A549 (cell line): ENCODE results near the gene PRKACG. TPM values are rescaled to one million over a fixed set of nuclear protein-coding genes. Genes with fewer than 3 reads are reported as not detected.

Experiments
- ATAC-seq, 2 experiments: fragments of 200-7000 bp in 1 of 2; fragments of >200 bp in 1 of 2; cut with Nextera tagmentation in 1 of 2; cut with Tn5 transposase in 1 of 2; 3 replicates each; pipeline versions ENCODE4 v1.8.0 to v1.9.1; 2018 to 2020; ENCODE audit warnings: mild to moderate bottlenecking in 1 of 2, moderate library complexity in 1 of 2
- CTCF ChIA-PET: fragments of 300-600 bp; sonication (Branson Sonifier 250); formaldehyde crosslinking; extraction: SDS; loops from one replicate; lab custom pipeline; 2021; ENCODE audit warnings: antibody characterized with exemption, inconsistent platforms; lab: Yijun Ruan, JAX
- POLR2A ChIA-PET: fragments of 350-600 bp; formaldehyde crosslinking; extraction: SDS; loops from one replicate; lab custom pipeline; 2021; ENCODE audit warnings: antibody characterized with exemption, inconsistent platforms; lab: Yijun Ruan, JAX
- DNase-seq, 2 experiments: peaks; one replicate each; pipeline versions ENCODE4 v3.0.0 to v3.0.0-alpha.2; 2011 to 2016; ENCODE audit warnings: low read depth in 1 of 2, low spot score in 1 of 2
- FAIRE-seq: peaks from 2 replicates; lab custom pipeline; 2011; peaks lifted over from hg19 to GRCh38; lab: Jason Lieb, UNC
- H3K27ac ChIP-seq, 2 experiments: fragments of >200 bp; sonication (Bioruptor Twin); formaldehyde crosslinking; 3 replicates each; pipeline ENCODE4 v1.5.1; 2016 to 2017
- H3K4me1 ChIP-seq: fragments of >200 bp; sonication (Bioruptor Twin); formaldehyde crosslinking; 3 replicates; pipeline ENCODE4 v1.6.1; 2016
- H3K4me2 ChIP-seq: fragments of >200 bp; sonication (Bioruptor Twin); formaldehyde crosslinking; 3 replicates; pipeline ENCODE4 v1.6.1; 2016
- H3K4me3 ChIP-seq: fragments of >200 bp; sonication (Bioruptor Twin); formaldehyde crosslinking; 3 replicates; pipeline ENCODE4 v1.5.1; 2016
- H3K9me3 ChIP-seq: fragments of >200 bp; sonication (Bioruptor Twin); formaldehyde crosslinking; 3 replicates; pipeline ENCODE4 v1.6.1; 2016
- ATOH8 ChIP-seq: fragments of 250-450 bp; sonication (Bioruptor Pico); IDR thresholded peaks from 2 replicates; pipeline ENCODE4 v1.5.0; 2020; ENCODE audit warnings: low read depth, mild to moderate bottlenecking, moderate library complexity
- BCL3 ChIP-seq: fragments of >200 bp; sonication (Bioruptor Twin); formaldehyde crosslinking; IDR thresholded peaks from 3 replicates; pipeline ENCODE4 v1.6.1; 2016
- BHLHE40 ChIP-seq: IDR thresholded peaks from 2 replicates; pipeline ENCODE4 v1.6.1; 2012; ENCODE audit warnings: low read depth, low read length, inconsistent platforms
- CBX8 ChIP-seq: fragments of 200-600 bp; sonication (generic); IDR thresholded peaks from 2 replicates; pipeline ENCODE4 v1.6.1; 2016
- CHD4 ChIP-seq: fragments of 200-600 bp; sonication (generic); IDR thresholded peaks from 2 replicates; pipeline ENCODE4 v1.6.1; 2016; ENCODE audit warnings: antibody characterized with exemption, mild to moderate bottlenecking, borderline replicate concordance
- ELK1 ChIP-seq: fragments of 150-350 bp; IDR thresholded peaks from 2 replicates; pipeline ENCODE4 v1.6.1; 2014; ENCODE audit warnings: low read depth, mild to moderate bottlenecking, low read length
- EP300 ChIP-seq, 2 experiments: fragments of >200 bp; sonication (Bioruptor Twin); formaldehyde crosslinking; IDR thresholded peaks; 2 replicates in 1 of 2; 3 replicates in 1 of 2; pipeline ENCODE4 v1.6.1; 2016 to 2017
- FOSB ChIP-seq: fragments of 250-450 bp; sonication (Bioruptor Pico); IDR thresholded peaks from 2 replicates; pipeline ENCODE4 v1.5.0; 2020; ENCODE audit warnings: mild to moderate bottlenecking, moderate library complexity
- FOSL2 ChIP-seq, 2 experiments: fragments of 450-650 bp in 1 of 2; fragments of >200 bp in 1 of 2; sonication (Bioruptor Twin) in 1 of 2; formaldehyde crosslinking; IDR thresholded peaks; 2 replicates each; pipeline versions ENCODE4 v1.5.0 to v1.6.1; 2016 to 2020; ENCODE audit warnings: mild to moderate bottlenecking in 1 of 2, moderate library complexity in 1 of 2
- GATA3 ChIP-seq: IDR thresholded peaks from 2 replicates; pipeline ENCODE4 v1.6.1; 2012; ENCODE audit warnings: borderline replicate concordance
- HDAC2 ChIP-seq: fragments of 200-600 bp; sonication (generic); IDR thresholded peaks from 2 replicates; pipeline ENCODE4 v1.6.1; 2016
- HES2 ChIP-seq: fragments of >200 bp; sonication (Bioruptor Twin); formaldehyde crosslinking; IDR thresholded peaks from 2 replicates; pipeline ENCODE4 v1.6.1; 2016
- HEYL ChIP-seq: fragments of 250-450 bp; sonication (Bioruptor Pico); IDR thresholded peaks from 2 replicates; pipeline ENCODE4 v1.8.0; 2021; ENCODE audit warnings: mild to moderate bottlenecking, moderate library complexity
- HOXB5 ChIP-seq: fragments of 250-450 bp; sonication (Bioruptor Pico); IDR thresholded peaks from 2 replicates; pipeline ENCODE4 v1.5.0; 2020; ENCODE audit warnings: mild to moderate bottlenecking, moderate library complexity
- KDM5A ChIP-seq: fragments of 200-600 bp; sonication (generic); IDR thresholded peaks from 2 replicates; pipeline ENCODE4 v1.6.1; 2016; ENCODE audit warnings: antibody characterized with exemption, mild to moderate bottlenecking
- MYC ChIP-seq: IDR thresholded peaks from 2 replicates; pipeline ENCODE4 v1.6.1; 2012; ENCODE audit warnings: mild to moderate bottlenecking, inconsistent platforms, low read length, improper control_type of control experiment, borderline replicate concordance
- NPAS2 ChIP-seq: fragments of 250-450 bp; sonication (Bioruptor Pico); IDR thresholded peaks from 2 replicates; pipeline ENCODE4 v1.8.0; 2022; ENCODE audit warnings: mild to moderate bottlenecking, moderate library complexity, borderline replicate concordance
- POLR2AphosphoS2 ChIP-seq: conservative IDR thresholded peaks from 2 replicates; pipeline ENCODE4 v1.6.1; 2012; ENCODE audit warnings: low read length, improper control_type of control experiment, inconsistent platforms
- RFX5 ChIP-seq: fragments of 450-650 bp; IDR thresholded peaks from 2 replicates; pipeline ENCODE4 v1.7.1; 2014; ENCODE audit warnings: antibody characterized with exemption, mild to moderate bottlenecking, moderate library complexity
- SREBF2 ChIP-seq: fragments of 450-650 bp; IDR thresholded peaks from 2 replicates; pipeline ENCODE4 v1.6.1; 2014; ENCODE audit warnings: mild to moderate bottlenecking, moderate library complexity
- WGBS: methylation state at CpG from one replicate; pipeline ENCODE4 v1.1.6; 2017; ENCODE audit errors: missing lambda C conversion rate; 5-methylcytosine and 5-hydroxymethylcytosine counted together
- polyA minus RNA-seq: library from RNA; depleted of rRNA, polyadenylated mRNA; stranded (reverse); fragments of >200 nt; gene quantifications from 2 replicates; pipeline ENCODE4 v1.2.3, GENCODE V29; 2011; rRNA and poly(A)+ RNA removed
- polyA plus RNA-seq, 4 experiments: library from polyadenylated mRNA; depleted of rRNA in 3 of 4; stranded (reverse); fragments of >200 nt; fragmentation: RNase III in 1 of 4; extraction: RNeasy Plus Mini Kit Qiagen cat#74134 plus additional on column Dnase treatment in 1 of 4; gene quantifications; 2 replicates in 3 of 4; 3 replicates in 1 of 4; pipeline ENCODE4 v1.2.3, GENCODE V29; 2011 to 2017
- TF ChIP-seq, protein P1 (sequence below): fragments of 450-650 bp; IDR thresholded peaks from 2 replicates; pipeline ENCODE4 v1.6.1; 2014; ENCODE audit warnings: antibody characterized with exemption

The PRKACG gene
- polyA plus RNA-seq (2011; rRNA removed) (not detected in 2 replicates), polyA plus RNA-seq (2017; fragmentation: RNase III; extraction: RNeasy Plus Mini Kit Qiagen cat#74134 plus additional on column Dnase treatment) (not detected in 3 replicates), polyA minus RNA-seq (not detected in 2 replicates)
- polyA plus RNA-seq (2012; cell fraction: cytosol; rRNA removed), result not detected in 2 replicates
- polyA plus RNA-seq (2012; cell fraction: nucleus; rRNA removed), result not detected in 2 replicates

DNA sequence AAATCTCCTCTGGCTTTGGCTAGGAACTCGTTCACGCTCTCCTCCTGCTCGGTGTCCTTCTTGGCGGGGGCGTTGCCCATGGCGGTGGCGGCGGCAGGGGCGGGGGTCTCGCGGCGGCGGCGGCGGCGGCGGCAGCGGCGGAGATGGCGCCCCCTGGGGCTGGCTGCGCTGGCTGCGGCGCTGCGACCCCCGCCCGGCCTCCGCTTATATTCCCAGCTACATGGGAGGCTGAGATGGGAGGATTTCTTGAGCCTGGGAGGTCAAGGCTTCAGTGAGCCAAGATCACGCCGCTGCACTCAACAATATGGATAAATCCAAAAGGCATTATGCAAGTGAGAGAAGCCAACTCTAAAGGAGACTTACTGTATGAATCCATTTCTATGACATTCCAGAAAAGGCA is at the start of gene PRKACG:
PRKACG (minus strand) TSS at position 101 of the 400 bp plus-strand sequence; CDS start at position 80, 21 bp downstream.
- no peak for ATAC-seq
- Histone ChIP-seq H3K4me3 (no peak within 1 kb of the TSS), H3K4me1 (no peaks in the 10 kb centered on the region), H3K9me3 (no peaks in the 10 kb centered on the region), H3K27ac (no peak within 1 kb of the TSS), H3K4me2 (no peak within 1 kb of the TSS)
- WGBS, result 72% methylated on average over 17 of the region's 29 CpGs
- CTCF ChIA-PET, result no interaction called here
- DNase-seq, result no peak
- no peak for FAIRE-seq
- POLR2A ChIA-PET, result no interaction called here
- TF ChIP-seq EP300 (IDR thresholded peaks at IDR 0.05), result no peak
- no peak for TF ChIP-seq HDAC2
- TF ChIP-seq CHD4, result no peak
- TF ChIP-seq CBX8, result no peak
- TF ChIP-seq MYC, result no peak
- no peak for TF ChIP-seq POLR2AphosphoS2
- TF ChIP-seq ELK1, result no peak
- TF ChIP-seq KDM5A, result no peak
- TF ChIP-seq RFX5, result no peak
- no peak for TF ChIP-seq BCL3
- TF ChIP-seq, protein P1, sequence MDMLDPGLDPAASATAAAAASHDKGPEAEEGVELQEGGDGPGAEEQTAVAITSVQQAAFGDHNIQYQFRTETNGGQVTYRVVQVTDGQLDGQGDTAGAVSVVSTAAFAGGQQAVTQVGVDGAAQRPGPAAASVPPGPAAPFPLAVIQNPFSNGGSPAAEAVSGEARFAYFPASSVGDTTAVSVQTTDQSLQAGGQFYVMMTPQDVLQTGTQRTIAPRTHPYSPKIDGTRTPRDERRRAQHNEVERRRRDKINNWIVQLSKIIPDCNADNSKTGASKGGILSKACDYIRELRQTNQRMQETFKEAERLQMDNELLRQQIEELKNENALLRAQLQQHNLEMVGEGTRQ, result no peak
- no peak for TF ChIP-seq BHLHE40
- TF ChIP-seq FOSB (CRISPR knock-in tag), result no peak
- TF ChIP-seq SREBF2, result no peak
- no peak for TF ChIP-seq GATA3
- TF ChIP-seq HEYL, result no peak
- TF ChIP-seq HES2, result no peak
- TF ChIP-seq FOSL2 (IDR thresholded peaks at IDR 0.05), result no peak
- no peak for TF ChIP-seq FOSL2 (CRISPR knock-in tag; IDR thresholded peaks at IDR 0.05)

DNA sequence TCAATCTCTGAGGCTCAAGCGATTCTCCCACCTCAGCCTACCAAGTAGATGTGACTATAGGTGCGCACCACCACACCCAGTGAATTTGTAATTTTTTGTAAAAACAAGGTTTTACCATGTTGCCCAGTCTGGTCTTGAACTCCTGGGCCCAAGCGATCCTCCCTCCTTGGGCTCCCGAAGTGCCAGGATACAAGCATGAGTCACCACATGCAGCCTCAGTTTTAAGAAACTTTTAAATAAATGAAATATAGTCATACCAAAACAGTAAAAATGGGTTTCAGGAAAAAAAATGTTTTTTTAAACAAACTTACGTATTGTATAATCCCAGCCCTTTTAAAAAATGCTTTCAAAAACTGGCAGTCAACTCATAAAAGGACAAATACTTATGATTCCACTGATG is 48.3 kb upstream of the PRKACG start:
- Histone ChIP-seq H3K4me1 (no peaks in the 10 kb centered on the region), H3K9me3 (no peaks in the 10 kb centered on the region), H3K4me3 (no peak overlapping the region), H3K4me2 (no peak overlapping the region), H3K27ac (no peak overlapping the region)
- FAIRE-seq (no peak), ATAC-seq (no peak), DNase-seq (no peak)
- TF ChIP-seq FOSL2 (IDR thresholded peaks at IDR 0.05) (no peak), FOSL2 (CRISPR knock-in tag; IDR thresholded peaks at IDR 0.05) (peak; percentile 15; the same call in 1 of the 2 replicates), HOXB5 (no peak), ELK1 (no peak), ATOH8 (CRISPR knock-in tag) (no peak), NPAS2 (CRISPR knock-in tag) (no peak)
- TF ChIP-seq, protein P1, result no peak
- ChIA-PET POLR2A (no interaction called here), CTCF (interaction anchor here (3.5 kb wide), 1 partner anchor 132 kb away, joined by 20 read pairs; no protein-coding TSS in a partner anchor)
- WGBS, result 93% methylated on average over 5 of the region's 5 CpGs
